ENCODE measurements around the gene COPS7B.

GRCh38 chr2:231807020-231807419, 20.8 kb downstream of the COPS7B start:
- TF ChIP-seq POLR2A (IDR thresholded peaks at IDR 0.05; ENCODE audit: low read length) (no peak), EHF (CRISPR knock-in tag; IDR thresholded peaks at IDR 0.05) (no peak), CEBPB (IDR thresholded peaks at IDR 0.05) (no peak)
- TF ChIP-seq, protein P1, sequence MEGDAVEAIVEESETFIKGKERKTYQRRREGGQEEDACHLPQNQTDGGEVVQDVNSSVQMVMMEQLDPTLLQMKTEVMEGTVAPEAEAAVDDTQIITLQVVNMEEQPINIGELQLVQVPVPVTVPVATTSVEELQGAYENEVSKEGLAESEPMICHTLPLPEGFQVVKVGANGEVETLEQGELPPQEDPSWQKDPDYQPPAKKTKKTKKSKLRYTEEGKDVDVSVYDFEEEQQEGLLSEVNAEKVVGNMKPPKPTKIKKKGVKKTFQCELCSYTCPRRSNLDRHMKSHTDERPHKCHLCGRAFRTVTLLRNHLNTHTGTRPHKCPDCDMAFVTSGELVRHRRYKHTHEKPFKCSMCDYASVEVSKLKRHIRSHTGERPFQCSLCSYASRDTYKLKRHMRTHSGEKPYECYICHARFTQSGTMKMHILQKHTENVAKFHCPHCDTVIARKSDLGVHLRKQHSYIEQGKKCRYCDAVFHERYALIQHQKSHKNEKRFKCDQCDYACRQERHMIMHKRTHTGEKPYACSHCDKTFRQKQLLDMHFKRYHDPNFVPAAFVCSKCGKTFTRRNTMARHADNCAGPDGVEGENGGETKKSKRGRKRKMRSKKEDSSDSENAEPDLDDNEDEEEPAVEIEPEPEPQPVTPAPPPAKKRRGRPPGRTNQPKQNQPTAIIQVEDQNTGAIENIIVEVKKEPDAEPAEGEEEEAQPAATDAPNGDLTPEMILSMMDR (IDR thresholded peaks at IDR 0.05), result no peak

Data from A549 (cell line).